ENCODE measurements around the gene ANP32B. TPM values are rescaled to one million over a fixed set of nuclear protein-coding genes. Genes with fewer than 3 reads are reported as not detected.
"Not testable (repeated sequence)": the region's sequence is repeated elsewhere in the genome, so short reads cannot be mapped to it uniquely, and the experiment has no call there.

Gene ANP32B
- total RNA-seq, 4 donors from 2014 or later = 19.7 to 32.1 (median 27.5) TPM

GRCh38 chr9:97993000-97993399 is 9.9 kb downstream of the ANP32B start:
- no peaks in the 10 kb centered on the region for H3K36me3 ChIP-seq
- H3K4me1 ChIP-seq = peaks cover 8 to 46% of the 10 kb centered on the region in 2 donors
- intact Hi-C loops (cut with DNase I) = no loop called here
- H3K27ac ChIP-seq = no peak overlapping the region
- DNase-seq = no peak
- 86 to 94% methylated on average over 2 of the region's 2 CpGs for WGBS, 2 donors
- TF ChIP-seq CTCF (IDR thresholded peaks at IDR 0.05) (no peak), POLR2A (IDR thresholded peaks at IDR 0.05) (no peak)
- H3K27me3 ChIP-seq = no peaks in the 10 kb centered on the region
- no peak overlapping the region for H3K4me3 ChIP-seq (replicated peaks in 1 of 3)
- no peaks in the 10 kb centered on the region for H3K9me3 ChIP-seq

- Histone ChIP-seq H3K27me3 (no peaks in the 10 kb centered on the region), H3K27ac (no peak overlapping the region), H3K36me3 (peaks cover 6 to 7% of the 10 kb centered on the region in 2 donors), H3K9me3 (no peaks in the 10 kb centered on the region), H3K4me1 (peaks cover 8 to 32% of the 10 kb centered on the region in 2 donors), H3K4me3 (replicated peaks in 1 of 3) (no peak overlapping the region)
- no peak for TF ChIP-seq CTCF (IDR thresholded peaks at IDR 0.05)
- TF ChIP-seq POLR2A (IDR thresholded peaks at IDR 0.05) = no peak
- DNase-seq = no peak
- intact Hi-C loops (cut with DNase I) = no loop called here
- WGBS, 2 donors = 91 to 95% methylated on average over 1 of the region's 1 CpG
Measured at GRCh38 chr9:97994703-97995102, 11.6 kb downstream of the ANP32B start.

- intact Hi-C loops (cut with DNase I); DNase-seq; H3K9me3 ChIP-seq; H3K4me3 ChIP-seq (replicated peaks in 1 of 3); H3K27me3 ChIP-seq; H3K36me3 ChIP-seq; H3K27ac ChIP-seq: not testable (repeated sequence)
- WGBS, 2 donors = 97 to 98% methylated on average over 7 of the region's 7 CpGs
- H3K4me1 ChIP-seq = peaks cover 8 to 23% of the 10 kb centered on the region in 2 donors
Measured at GRCh38 chr9:97996676-97997075, 13.5 kb downstream of the ANP32B start.

GRCh38 chr9:97997330-97998276 is 14.5 kb downstream of the ANP32B start:
- Histone ChIP-seq H3K36me3 (peaks cover 7 to 8% of the 10 kb centered on the region in 2 donors), H3K4me3 (replicated peaks in 1 of 3) (no peak overlapping the region), H3K27me3 (no peaks in the 10 kb centered on the region), H3K9me3 (no peaks in the 10 kb centered on the region), H3K27ac (no peak overlapping the region), H3K4me1 (peaks cover 8 to 18% of the 10 kb centered on the region in 2 donors)
- intact Hi-C loops (cut with DNase I) = no loop called here
- no peak for DNase-seq
- 91% methylated on average over 3 of the region's 3 CpGs for WGBS, 2 donors
- TF ChIP-seq POLR2A (IDR thresholded peaks at IDR 0.05) (no peak), CTCF (IDR thresholded peaks at IDR 0.05) (no peak)

GRCh38 chr9:98002808-98003207 is 19.7 kb downstream of the ANP32B start:
- 28 to 42% methylated on average over 2 of the region's 2 CpGs for WGBS, 2 donors
- no peaks in the 10 kb centered on the region for H3K9me3 ChIP-seq
- H3K27me3 ChIP-seq = no peaks in the 10 kb centered on the region
- H3K27ac ChIP-seq = peak overlapping the region; percentile 4 to 15 (median 10)
- intact Hi-C loops (cut with DNase I) = no loop called here
- peaks cover 14 to 17% of the 10 kb centered on the region in 2 donors for H3K4me1 ChIP-seq
- DNase-seq = peak; percentile 46 to 52
- H3K36me3 ChIP-seq = peaks cover 26 to 34% of the 10 kb centered on the region in 2 donors
- TF ChIP-seq POLR2A (IDR thresholded peaks at IDR 0.05) (no peak), CTCF (IDR thresholded peaks at IDR 0.05) (no peak)
- no peak overlapping the region for H3K4me3 ChIP-seq (replicated peaks in 1 of 3)
